ENCODE data around the gene FBXL3. TPM values are rescaled to one million over a fixed set of nuclear protein-coding genes. Genes with fewer than 3 reads are reported as not detected.

FBXL3 gene
- total and polyA plus RNA-seq, 2 of the 8 experiments (the other 6 are each of a cell fraction or from before 2014, with no cell fraction given), result 4.9 to 14.9 TPM

GRCh38 chr13:77056886-77057285 lies 29.9 kb upstream of the FBXL3 start:
- 91% methylated on average over 3 of the region's 3 CpGs; no CpG with 5 or more reads in 1 of the 2 experiments for WGBS, 2 experiments (ENCODE audit: extremely low coverage in 1 of 2, insufficient coverage in 1 of 2, insufficient read length in 1 of 2, insufficient replicate concordance in 2 of 2, low coverage in 1 of 2, low lambda C conversion rate in 2 of 2, missing lambda C conversion rate in 1 of 2)
- no peak overlapping the region for H2AK5ac ChIP-seq (ENCODE audit: low read depth, low read length)
- peaks cover 0 to 4% of the 10 kb centered on the region in 2 experiments for H4K20me1 ChIP-seq (replicated peaks in 1 of 2; ENCODE audit: control insufficient read depth in 1 of 2, insufficient read depth in 2 of 2, low read length in 2 of 2)
- no peaks in the 10 kb centered on the region for H3K9me3 ChIP-seq (ENCODE audit: insufficient read depth in 2 of 2, low read depth in 1 of 2, low read length in 1 of 2)
- no peak overlapping the region for H3K4me2 ChIP-seq (ENCODE audit: insufficient read depth in 1 of 2, low read depth in 2 of 2, low read length in 2 of 2)
- no peak overlapping the region for H2BK5ac ChIP-seq (ENCODE audit: low read depth, low read length)
- H3K79me1 ChIP-seq (ENCODE audit: low read depth, low read length), result no peaks in the 10 kb centered on the region
- H3K27me3 ChIP-seq (replicated peaks in 1 of 4; ENCODE audit: control insufficient read depth in 3 of 4, extremely low read depth in 1 of 4, insufficient read depth in 3 of 4, low read length in 3 of 4), result no peaks in the 10 kb centered on the region
- H2AFZ ChIP-seq (ENCODE audit: low read length), result no peak overlapping the region
- H2BK120ac ChIP-seq (replicated peaks; ENCODE audit: low read depth, low read length), result no peak overlapping the region
- no peaks in the 10 kb centered on the region for H3K79me2 ChIP-seq (ENCODE audit: control insufficient read depth in 1 of 2, insufficient read depth in 2 of 2, low read length in 2 of 2)
- H3K56ac ChIP-seq (replicated peaks; ENCODE audit: insufficient read length, low read depth, low read length), result no peak overlapping the region
- H3K36me3 ChIP-seq (ENCODE audit: control insufficient read depth in 2 of 4, insufficient read depth in 4 of 4, low read length in 3 of 4), result peaks cover 2 to 31% (median 10%) of the 10 kb centered on the region in 4 experiments; a peak in 5 of 8 replicates
- H4K8ac ChIP-seq (ENCODE audit: extremely low read depth, insufficient read depth, low read length), result no peak overlapping the region
- FAIRE-seq (no peak), DNase-seq (ENCODE audit: low read depth in 1 of 2, low spot score in 2 of 2) (no peak)
- H3K23ac ChIP-seq (ENCODE audit: insufficient read length), result no peak overlapping the region
- H3K4me1 ChIP-seq (replicated peaks in 1 of 4; ENCODE audit: control insufficient read depth in 3 of 4, insufficient read depth in 4 of 4, low read length in 3 of 4), result no peaks in the 10 kb centered on the region
- no peak overlapping the region for H3K4ac ChIP-seq (replicated peaks; ENCODE audit: insufficient read length, low read depth, low read length)
- no peak overlapping the region for H3K4me3 ChIP-seq (ENCODE audit: extremely low read depth in 1 of 4, insufficient read depth in 2 of 4, low read depth in 3 of 4, low read length in 4 of 4)
- H3K27ac ChIP-seq (ENCODE audit: low read depth, low read length), result no peak overlapping the region
- H4K91ac ChIP-seq (replicated peaks; ENCODE audit: insufficient read length, low read length), result no peak overlapping the region
- no peak overlapping the region for H3K18ac ChIP-seq (ENCODE audit: extremely low read depth, low read length)
- H4K5ac ChIP-seq (ENCODE audit: insufficient read length, low read depth, low read length), result no peak overlapping the region
- H3K9ac ChIP-seq (replicated peaks in 1 of 4; ENCODE audit: extremely low read depth in 1 of 4, low read depth in 3 of 4, low read length in 3 of 4), result no peak overlapping the region
- H3K23me2 ChIP-seq (ENCODE audit: low read depth, low read length), result no peaks in the 10 kb centered on the region
- H2BK12ac ChIP-seq (ENCODE audit: low read depth, low read length), result no peak overlapping the region
- H2BK15ac ChIP-seq (ENCODE audit: low read length), result no peak overlapping the region
- CTCF ChIA-PET (ENCODE audit: partially characterized antibody), result interaction anchor here (0.6 to 1.3 kb wide), 6 partner anchors 9 to 1423 kb away, joined by 3 to 6 read pairs (median 4); no protein-coding TSS in a partner anchor
- POLR2A ChIA-PET (ENCODE audit: partially characterized antibody), result no interaction called here
- TF ChIP-seq CBX5 (IDR thresholded peaks at IDR 0.05; ENCODE audit: low read depth, low read length) (no peak), SP2 (IDR thresholded peaks at IDR 0.05; ENCODE audit: low read length) (no peak), BRCA1 (IDR thresholded peaks at IDR 0.05; ENCODE audit: low read depth, low read length) (no peak), FOSL1 (IDR thresholded peaks at IDR 0.05; ENCODE audit: insufficient read depth, low read depth, low read length) (no peak), SIN3A (conservative IDR thresholded peaks at IDR 0.05 in 1 of 2, IDR thresholded peaks at IDR 0.05 in 1 of 2; ENCODE audit: low read depth in 1 of 2, low read length in 2 of 2) (no peak), JUND (IDR thresholded peaks at IDR 0.05; ENCODE audit: low read length) (no peak), CHD2 (IDR thresholded peaks at IDR 0.05; ENCODE audit: low read length) (no peak)
- H2BK20ac ChIP-seq (ENCODE audit: low read length), result no peak overlapping the region
- H3K14ac ChIP-seq (ENCODE audit: insufficient read length), result no peak overlapping the region
